ENCODE measurements around the gene QSER1.
"Not testable (repeated sequence)": the region's sequence is repeated elsewhere in the genome, so short reads cannot be mapped to it uniquely, and the experiment has no call there.

The QSER1 gene

DNA sequence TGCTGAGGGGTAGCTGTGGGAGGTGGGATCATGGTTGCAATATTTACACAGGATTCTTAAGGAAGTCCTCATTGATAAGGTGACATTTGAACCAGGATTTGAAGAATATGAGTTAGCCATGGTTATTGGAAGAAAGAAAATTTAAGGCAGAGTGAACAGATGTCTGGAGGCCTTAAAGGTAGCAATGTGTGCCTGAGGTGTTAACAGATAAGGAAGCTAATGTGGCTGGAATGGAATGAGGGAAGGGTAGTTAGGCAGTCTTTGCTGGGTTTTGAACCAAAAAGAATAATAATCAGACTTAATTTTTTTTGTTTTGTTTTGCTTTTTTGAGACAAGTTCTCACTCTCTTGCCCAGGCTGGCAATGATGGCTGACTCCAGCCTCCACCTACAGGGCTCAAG is 113.4 kb downstream of the QSER1 start:
- no peak for DNase-seq

DNA sequence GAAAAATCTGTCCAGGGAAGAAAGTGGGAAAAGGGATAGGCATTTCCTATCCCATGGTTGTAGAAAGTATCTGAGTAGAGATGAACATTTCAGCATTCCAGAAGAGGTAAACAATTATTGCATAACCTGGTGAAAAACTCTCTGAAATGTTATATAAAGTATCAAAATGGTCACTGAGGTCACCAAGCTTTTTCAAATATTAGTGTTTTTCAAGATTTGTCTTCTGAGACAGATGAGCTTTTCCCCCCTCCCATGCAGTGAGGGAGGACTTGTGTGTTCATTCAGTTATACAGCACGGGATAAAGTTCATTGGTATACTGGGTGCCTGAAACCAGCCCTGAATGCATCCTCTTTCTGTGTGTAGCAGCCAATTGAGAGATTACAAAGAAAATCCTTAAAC is 121.1 kb downstream of the QSER1 start:
- no peak for DNase-seq

DNA sequence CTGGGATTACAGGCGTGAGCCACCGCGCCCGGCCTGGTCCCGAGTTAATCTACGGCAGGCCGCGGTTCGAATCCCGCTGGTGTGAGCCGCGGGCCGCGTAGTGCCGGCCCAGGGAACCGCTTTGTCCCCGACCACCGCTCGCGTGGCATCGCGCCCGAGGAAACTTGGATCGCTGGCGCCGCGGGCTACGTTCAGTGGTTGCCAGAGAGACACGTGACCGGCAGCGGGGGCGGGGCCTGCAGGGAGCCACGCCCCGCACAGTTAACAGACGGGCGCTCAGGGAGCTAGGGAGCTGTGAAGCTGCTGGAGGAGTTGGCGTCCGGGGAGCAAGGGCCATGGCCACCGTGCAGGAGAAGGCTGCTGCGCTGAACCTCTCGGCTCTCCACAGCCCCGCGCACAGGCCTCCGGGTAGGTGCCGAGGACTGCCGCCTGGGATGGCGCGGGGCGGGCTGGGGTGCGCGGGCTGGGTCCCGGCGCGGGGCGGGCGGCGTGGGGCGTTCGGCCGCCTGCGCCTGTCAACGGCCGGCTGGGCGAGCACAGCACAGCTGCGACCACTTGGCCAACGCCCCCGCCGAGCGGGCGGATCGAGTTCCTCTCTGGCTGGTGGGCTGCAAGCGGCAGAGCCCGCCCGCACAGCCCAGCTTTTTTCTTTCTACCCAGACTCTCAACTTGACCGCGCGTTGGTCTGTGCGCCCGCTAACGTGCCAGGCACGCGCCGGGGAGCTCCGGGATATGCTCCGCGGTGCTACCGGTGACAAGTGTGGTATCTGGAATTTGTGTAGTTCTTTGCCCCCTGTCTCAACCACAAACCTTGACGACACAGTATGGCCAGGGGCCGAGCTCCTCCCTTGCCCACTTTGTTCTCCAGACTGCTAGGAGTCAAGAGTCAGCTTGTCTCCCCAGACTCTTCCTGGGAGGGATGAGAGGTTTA is 123.3 kb downstream of the QSER1 start, which contains the start of gene DEPDC7:
TSS of gene DEPDC7 (plus strand) at position 258 of the 931 bp plus-strand sequence. CDS start at position 336, 78 bp downstream.
- DNase-seq, result peak; percentile 98

DNA sequence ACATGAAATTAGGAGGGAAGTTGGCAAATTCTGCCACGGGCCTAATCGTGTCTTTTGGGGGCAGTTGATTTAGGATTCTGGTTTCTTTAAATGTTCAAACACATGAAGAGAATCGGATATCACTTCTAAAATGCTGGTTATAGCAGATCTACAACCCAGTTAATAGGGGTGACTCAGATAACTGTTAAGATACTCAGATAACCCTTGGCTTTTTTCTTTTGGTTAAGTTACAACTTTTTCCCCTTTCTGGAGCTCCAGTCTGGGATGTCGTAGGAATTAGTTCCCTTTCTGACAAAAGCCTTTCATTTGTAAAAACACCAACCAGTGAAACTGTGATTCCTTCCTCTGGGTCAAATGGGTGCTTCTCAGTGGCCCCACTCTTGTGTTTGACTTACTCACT is 124.0 kb downstream of the QSER1 start:
- peak; percentile 38 for DNase-seq

GRCh38 chr11:33017478-33017877 is 124.9 kb downstream of the QSER1 start:
- peak; percentile 37 for DNase-seq

GRCh38 chr11:33017965-33018364 is 125.4 kb downstream of the QSER1 start:
- DNase-seq, result no peak

DNA sequence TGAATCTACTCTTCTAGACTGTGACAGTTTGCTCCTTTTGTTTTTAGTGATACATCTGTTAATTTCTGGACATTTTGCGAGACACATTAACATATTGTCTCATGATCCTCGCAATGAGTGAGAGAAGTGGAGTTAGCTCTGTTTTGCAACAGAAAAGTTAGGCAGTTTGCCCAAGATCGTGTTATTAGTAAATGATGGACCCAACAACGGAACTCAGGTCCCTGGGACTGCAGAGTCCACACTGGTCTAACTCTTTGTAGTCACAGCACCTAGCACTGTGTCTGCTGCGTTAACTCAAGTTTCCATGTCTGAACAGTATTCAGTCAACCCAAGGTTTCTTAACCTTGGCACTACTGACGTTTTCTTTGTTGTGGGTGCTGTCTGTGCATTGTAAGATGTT is 126.2 kb downstream of the QSER1 start:
- DNase-seq, result peak; percentile 37

- DNase-seq, result no peak
Measured at GRCh38 chr11:33021501-33021900, 128.9 kb downstream of the QSER1 start.

DNA sequence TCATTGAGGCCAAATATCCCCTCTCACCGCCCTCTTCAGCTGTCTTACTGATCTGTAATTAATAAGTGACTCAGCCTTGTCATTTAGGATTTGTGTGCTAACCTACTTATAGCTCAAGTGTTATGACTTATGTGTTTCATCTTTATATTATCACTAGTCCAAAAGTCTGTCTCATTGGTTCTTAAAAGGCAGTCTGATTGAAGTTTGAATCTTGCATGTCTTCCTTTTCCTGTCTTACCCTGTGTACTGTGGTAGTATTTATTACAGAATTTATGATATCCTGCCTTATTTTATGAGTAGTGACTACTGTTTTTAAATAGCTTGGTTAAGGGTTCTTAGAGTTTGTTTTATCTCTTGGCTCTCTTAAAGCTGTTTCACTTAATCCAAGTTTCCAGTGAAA is 129.3 kb downstream of the QSER1 start:
- no peak for DNase-seq

- DNase-seq, result no peak
Measured at GRCh38 chr11:33025339-33025722, 132.7 kb downstream of the QSER1 start.

DNA sequence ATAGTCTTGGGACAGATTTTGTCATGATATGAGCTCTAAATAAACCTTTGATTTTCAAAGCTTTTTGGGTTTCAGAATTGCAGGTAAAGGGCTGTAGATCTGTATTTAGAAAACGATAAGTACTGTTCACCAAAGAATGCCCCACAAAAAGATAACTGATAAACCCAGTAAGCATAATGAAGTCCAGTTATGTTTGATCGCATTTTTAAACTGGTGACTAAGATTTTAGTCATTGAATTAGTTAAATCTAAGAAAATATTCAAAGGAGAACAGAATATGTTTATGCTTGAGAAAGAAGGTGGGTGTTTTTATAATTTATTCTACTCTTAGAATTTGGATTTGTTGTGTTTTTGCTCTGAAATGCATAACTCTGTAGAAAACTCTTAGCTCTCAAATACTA is 134.6 kb downstream of the QSER1 start:
- DNase-seq, result no peak

DNA sequence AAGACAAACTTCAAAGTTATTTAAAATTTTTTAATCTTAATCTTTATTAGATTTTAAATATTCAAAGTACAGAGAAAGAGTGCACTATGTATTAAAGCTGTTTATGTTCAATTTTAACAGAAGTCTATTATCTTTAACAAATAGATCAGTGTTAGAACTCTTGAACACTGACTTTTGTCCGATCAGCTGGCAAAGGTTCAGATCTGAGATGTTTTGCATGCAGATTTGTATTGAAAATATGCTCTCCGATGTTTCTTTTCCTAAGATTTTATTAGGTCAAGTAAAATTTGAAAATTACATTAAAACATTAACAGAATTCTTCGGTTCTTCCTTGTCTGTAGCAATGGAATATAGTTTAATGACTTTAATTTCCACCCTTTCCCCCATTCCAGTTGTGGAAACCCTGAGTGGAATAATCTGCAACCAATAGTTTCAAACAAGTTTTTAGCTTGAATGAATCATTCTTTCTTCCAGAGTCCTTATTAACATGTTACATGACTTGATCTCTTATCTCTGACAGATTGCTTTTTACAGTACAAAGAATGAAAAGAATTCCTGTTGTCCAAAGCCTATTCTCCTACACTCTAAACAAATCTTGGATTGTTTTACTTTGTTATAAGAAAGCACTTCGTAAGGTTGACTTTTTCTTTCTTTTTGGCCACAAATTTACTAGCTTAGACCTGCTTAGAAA is 135.4 kb downstream of the QSER1 start:
- no peak for DNase-seq

DNA sequence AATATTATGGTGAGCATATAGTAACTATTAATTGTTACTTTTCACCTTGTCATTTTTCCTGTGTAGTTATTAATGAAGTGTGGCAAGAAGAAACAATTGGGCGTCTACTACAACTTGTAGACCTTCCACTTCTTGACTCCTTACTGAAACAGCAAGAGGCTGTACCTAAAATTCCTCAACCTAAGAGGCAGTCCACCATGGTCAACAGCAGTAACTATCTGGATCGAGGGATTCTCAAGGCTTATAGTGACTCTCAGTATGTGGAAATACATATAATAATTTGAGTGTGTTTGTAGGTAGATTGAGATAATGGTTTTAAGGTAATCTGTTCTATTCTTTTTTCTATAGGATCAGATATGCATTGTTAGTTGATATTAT is 135.9 kb downstream of the QSER1 start:
- DNase-seq, result no peak

DNA sequence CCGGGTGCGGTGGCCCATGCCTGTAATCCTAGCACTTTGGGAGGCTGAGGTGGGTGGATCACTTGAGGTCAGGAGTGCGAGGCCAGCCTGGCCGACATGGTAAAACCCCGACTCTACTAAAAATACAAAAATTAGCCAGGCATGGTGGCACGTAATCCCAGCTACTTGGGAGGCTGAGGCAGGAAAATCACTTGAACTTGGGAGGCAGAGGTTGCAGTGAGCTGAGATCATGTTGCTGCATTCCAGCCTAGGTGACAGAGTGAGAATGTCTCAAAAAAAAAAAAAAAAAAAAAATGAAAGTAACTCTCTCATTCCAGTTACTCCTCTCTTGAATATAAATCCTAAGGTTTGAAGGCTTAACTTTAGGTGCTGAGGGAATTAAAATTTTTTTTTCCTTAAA is 136.6 kb downstream of the QSER1 start:
- DNase-seq, result not testable (repeated sequence)
